ENCODE results near the gene SORBS1.

The SORBS1 gene

DNA sequence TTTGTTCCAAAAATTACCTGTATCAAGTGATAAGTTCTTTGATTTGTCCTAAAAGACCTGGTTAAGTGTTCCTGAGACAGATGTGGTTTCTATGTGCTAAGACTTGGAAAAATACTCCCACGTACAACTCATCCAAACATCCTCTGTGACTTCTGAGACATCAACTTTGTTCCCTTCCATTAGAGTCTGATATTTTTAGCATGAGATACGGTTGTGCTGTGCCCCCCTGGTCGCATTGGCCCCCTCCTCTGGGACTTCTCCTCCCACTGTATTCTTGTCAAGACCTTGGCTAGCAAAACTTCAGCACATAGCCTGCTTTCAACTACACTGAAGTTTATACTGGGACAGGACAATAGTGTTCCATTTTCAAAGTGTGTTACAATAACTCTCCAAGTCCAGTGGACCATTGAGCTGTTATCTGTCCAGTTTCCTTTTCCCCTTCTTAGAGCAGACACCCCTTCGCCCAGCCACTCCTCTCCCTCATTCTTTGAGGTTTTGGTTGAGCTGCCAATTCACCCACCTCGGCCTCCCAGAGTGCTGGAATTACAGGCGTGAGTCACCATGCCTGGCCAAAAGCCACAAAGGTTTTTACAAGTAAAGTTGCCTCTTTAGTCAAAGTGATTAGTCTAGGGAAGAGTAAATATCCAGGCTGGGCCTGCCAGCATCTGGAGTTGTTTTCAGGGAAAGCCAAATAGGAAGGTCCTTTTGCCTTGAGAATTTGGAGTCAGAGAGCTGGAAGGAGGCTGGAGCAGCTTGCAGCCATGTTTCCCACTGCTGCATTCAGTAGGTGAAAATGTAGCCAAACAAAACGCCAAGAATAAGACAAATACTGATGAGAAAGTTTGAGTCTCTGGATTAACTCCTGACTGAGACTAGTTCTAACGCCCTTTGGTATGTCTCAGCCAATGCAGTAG lies 252.5 kb downstream of the SORBS1 start (continued):
- TF ChIP-seq, protein P1, sequence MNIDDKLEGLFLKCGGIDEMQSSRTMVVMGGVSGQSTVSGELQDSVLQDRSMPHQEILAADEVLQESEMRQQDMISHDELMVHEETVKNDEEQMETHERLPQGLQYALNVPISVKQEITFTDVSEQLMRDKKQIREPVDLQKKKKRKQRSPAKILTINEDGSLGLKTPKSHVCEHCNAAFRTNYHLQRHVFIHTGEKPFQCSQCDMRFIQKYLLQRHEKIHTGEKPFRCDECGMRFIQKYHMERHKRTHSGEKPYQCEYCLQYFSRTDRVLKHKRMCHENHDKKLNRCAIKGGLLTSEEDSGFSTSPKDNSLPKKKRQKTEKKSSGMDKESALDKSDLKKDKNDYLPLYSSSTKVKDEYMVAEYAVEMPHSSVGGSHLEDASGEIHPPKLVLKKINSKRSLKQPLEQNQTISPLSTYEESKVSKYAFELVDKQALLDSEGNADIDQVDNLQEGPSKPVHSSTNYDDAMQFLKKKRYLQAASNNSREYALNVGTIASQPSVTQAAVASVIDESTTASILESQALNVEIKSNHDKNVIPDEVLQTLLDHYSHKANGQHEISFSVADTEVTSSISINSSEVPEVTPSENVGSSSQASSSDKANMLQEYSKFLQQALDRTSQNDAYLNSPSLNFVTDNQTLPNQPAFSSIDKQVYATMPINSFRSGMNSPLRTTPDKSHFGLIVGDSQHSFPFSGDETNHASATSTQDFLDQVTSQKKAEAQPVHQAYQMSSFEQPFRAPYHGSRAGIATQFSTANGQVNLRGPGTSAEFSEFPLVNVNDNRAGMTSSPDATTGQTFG (tag by site-specific recombination; IDR thresholded peaks at IDR 0.05; ENCODE audit: borderline replicate concordance): no peak
- TF ChIP-seq, protein P2, sequence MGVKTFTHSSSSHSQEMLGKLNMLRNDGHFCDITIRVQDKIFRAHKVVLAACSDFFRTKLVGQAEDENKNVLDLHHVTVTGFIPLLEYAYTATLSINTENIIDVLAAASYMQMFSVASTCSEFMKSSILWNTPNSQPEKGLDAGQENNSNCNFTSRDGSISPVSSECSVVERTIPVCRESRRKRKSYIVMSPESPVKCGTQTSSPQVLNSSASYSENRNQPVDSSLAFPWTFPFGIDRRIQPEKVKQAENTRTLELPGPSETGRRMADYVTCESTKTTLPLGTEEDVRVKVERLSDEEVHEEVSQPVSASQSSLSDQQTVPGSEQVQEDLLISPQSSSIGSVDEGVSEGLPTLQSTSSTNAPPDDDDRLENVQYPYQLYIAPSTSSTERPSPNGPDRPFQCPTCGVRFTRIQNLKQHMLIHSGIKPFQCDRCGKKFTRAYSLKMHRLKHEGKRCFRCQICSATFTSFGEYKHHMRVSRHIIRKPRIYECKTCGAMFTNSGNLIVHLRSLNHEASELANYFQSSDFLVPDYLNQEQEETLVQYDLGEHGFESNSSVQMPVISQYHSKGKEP (tag by site-specific recombination; IDR thresholded peaks at IDR 0.05): peak; percentile 75; the same call in 1 of the 2 replicates
- TF ChIP-seq YY2 (tag by site-specific recombination; IDR thresholded peaks at IDR 0.05): no peak
- TF ChIP-seq ZNF701 (tag by site-specific recombination; IDR thresholded peaks at IDR 0.05): no peak
- no peak for TF ChIP-seq ZNF677 (tag by site-specific recombination; IDR thresholded peaks at IDR 0.05)
- TF ChIP-seq ZNF398 (tag by site-specific recombination; IDR thresholded peaks at IDR 0.05): peak; percentile 77
- peak; percentile 75 for TF ChIP-seq KLF8 (tag by site-specific recombination; IDR thresholded peaks at IDR 0.05)
- TF ChIP-seq, protein P3, sequence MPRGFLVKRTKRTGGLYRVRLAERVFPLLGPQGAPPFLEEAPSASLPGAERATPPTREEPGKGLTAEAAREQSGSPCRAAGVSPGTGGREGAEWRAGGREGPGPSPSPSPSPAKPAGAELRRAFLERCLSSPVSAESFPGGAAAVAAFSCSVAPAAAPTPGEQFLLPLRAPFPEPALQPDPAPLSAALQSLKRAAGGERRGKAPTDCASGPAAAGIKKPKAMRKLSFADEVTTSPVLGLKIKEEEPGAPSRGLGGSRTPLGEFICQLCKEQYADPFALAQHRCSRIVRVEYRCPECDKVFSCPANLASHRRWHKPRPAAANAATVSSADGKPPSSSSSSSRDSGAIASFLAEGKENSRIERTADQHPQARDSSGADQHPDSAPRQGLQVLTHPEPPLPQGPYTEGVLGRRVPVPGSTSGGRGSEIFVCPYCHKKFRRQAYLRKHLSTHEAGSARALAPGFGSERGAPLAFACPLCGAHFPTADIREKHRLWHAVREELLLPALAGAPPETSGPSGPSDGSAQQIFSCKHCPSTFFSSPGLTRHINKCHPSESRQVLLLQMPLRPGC (tag by site-specific recombination; IDR thresholded peaks at IDR 0.05): peak; percentile 100
- peak; percentile 90 for TF ChIP-seq FEZF1 (tag by site-specific recombination; IDR thresholded peaks at IDR 0.05)
- TF ChIP-seq ZNF2 (tag by site-specific recombination; IDR thresholded peaks at IDR 0.05): no peak
- peak; percentile 35; the same call in 1 of the 2 replicates for TF ChIP-seq ZNF501 (tag by site-specific recombination; IDR thresholded peaks at IDR 0.05)
- peak; percentile 43; the same call in 1 of the 2 replicates for TF ChIP-seq ZNF341 (tag by site-specific recombination; IDR thresholded peaks at IDR 0.05; ENCODE audit: low read depth)
- peak; percentile 45; the same call in 1 of the 2 replicates for TF ChIP-seq ZSCAN30 (tag by site-specific recombination; IDR thresholded peaks at IDR 0.05)
- no peak for TF ChIP-seq ZNF777 (tag by site-specific recombination; IDR thresholded peaks at IDR 0.05; ENCODE audit: borderline replicate concordance)
- TF ChIP-seq, protein P4, sequence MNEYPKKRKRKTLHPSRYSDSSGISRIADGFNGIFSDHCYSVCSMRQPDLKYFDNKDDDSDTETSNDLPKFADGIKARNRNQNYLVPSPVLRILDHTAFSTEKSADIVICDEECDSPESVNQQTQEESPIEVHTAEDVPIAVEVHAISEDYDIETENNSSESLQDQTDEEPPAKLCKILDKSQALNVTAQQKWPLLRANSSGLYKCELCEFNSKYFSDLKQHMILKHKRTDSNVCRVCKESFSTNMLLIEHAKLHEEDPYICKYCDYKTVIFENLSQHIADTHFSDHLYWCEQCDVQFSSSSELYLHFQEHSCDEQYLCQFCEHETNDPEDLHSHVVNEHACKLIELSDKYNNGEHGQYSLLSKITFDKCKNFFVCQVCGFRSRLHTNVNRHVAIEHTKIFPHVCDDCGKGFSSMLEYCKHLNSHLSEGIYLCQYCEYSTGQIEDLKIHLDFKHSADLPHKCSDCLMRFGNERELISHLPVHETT (tag by site-specific recombination; IDR thresholded peaks at IDR 0.05): peak; percentile 62
- TF ChIP-seq ZNF133 (tag by site-specific recombination; IDR thresholded peaks at IDR 0.05): no peak
- no peak for TF ChIP-seq ZNF549 (tag by site-specific recombination; IDR thresholded peaks at IDR 0.05)
- TF ChIP-seq ZNF239 (tag by site-specific recombination; IDR thresholded peaks at IDR 0.05): no peak
- TF ChIP-seq ZNF792 (tag by site-specific recombination; IDR thresholded peaks at IDR 0.05): no peak
- TF ChIP-seq ZBTB48 (tag by site-specific recombination; IDR thresholded peaks at IDR 0.05): no peak
- TF ChIP-seq ZNF510 (tag by site-specific recombination; IDR thresholded peaks at IDR 0.05; ENCODE audit: insufficient replicate concordance): no peak
- peak; percentile 90 for TF ChIP-seq PATZ1 (tag by site-specific recombination; IDR thresholded peaks at IDR 0.05)
- no peak for TF ChIP-seq ZNF23 (tag by site-specific recombination; IDR thresholded peaks at IDR 0.05; ENCODE audit: borderline replicate concordance)
- no peak for TF ChIP-seq ZNF596 (tag by site-specific recombination; IDR thresholded peaks at IDR 0.05)
- TF ChIP-seq, protein P5, sequence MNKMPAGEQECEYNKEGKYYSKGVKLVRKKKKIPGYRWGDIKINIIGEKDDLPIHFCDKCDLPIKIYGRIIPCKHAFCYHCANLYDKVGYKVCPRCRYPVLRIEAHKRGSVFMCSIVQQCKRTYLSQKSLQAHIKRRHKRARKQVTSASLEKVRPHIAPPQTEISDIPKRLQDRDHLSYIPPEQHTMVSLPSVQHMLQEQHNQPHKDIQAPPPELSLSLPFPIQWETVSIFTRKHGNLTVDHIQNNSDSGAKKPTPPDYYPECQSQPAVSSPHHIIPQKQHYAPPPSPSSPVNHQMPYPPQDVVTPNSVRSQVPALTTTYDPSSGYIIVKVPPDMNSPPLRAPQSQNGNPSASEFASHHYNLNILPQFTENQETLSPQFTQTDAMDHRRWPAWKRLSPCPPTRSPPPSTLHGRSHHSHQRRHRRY (tag by site-specific recombination; IDR thresholded peaks at IDR 0.05): no peak
- TF ChIP-seq ZNF175 (tag by site-specific recombination; IDR thresholded peaks at IDR 0.05): no peak

All from HEK293 (cell line).